Coronary artery (tissue), 2 donors: ENCODE data around the gene PITPNC1.

ENCODE experiments used
- DNase-seq: peaks from one replicate; pipeline ENCODE4 v3.0.0-alpha.2; 2017; ENCODE audit warnings: low spot score
- H3K27ac ChIP-seq, 2 donors: fragments of 200-600 bp; sonication (generic); one replicate each; pipeline ENCODE4 v1.5.1; 2016 to 2019
- H3K4me3 ChIP-seq: fragments of 200-600 bp; sonication (generic); 2 replicates; pipeline ENCODE4 v1.5.1; 2016; ENCODE audit warnings: mild to moderate bottlenecking, moderate library complexity
- CTCF ChIP-seq: fragments of 200-600 bp; sonication (generic); IDR thresholded peaks from one replicate; pipeline ENCODE4 v1.5.1; 2019; ENCODE audit warnings: antibody characterized with exemption

PITPNC1 gene

GRCh38 chr17:67488768-67489167 lies 111.7 kb downstream of the PITPNC1 start:
- no peak for TF ChIP-seq CTCF
- no peak overlapping the region for H3K27ac ChIP-seq

GRCh38 chr17:67489273-67489672 lies 112.2 kb downstream of the PITPNC1 start:
- no peak for TF ChIP-seq CTCF
- Histone ChIP-seq H3K27ac (no peak overlapping the region), H3K4me3 (no peak overlapping the region)
- DNase-seq: no peak

More at GRCh38 chr17:67488768-67489167, 111.7 kb downstream of the PITPNC1 start:
- no peak overlapping the region for H3K4me3 ChIP-seq
- DNase-seq: no peak

- TF ChIP-seq CTCF: no peak
- DNase-seq: no peak
- H3K27ac ChIP-seq: peak overlapping the region in 1 of 2 donors; percentile 33
- H3K4me3 ChIP-seq: peak overlapping the region; percentile 54
These were observed 113.4 kb downstream of the PITPNC1 start for GRCh38 chr17:67490471-67490870.

- peak overlapping the region in 1 of 2 donors; percentile 33 for H3K27ac ChIP-seq
- H3K4me3 ChIP-seq: peak overlapping the region; percentile 54
- no peak for TF ChIP-seq CTCF
- DNase-seq: peak; percentile 92
These were observed 114.1 kb downstream of the PITPNC1 start for GRCh38 chr17:67491009-67491680.

- no peak overlapping the region for H3K4me3 ChIP-seq
- no peak overlapping the region for H3K27ac ChIP-seq
- no peak for DNase-seq
- no peak for TF ChIP-seq CTCF
These were observed 114.6 kb downstream of the PITPNC1 start for GRCh38 chr17:67491681-67492024.

- no peak overlapping the region for H3K4me3 ChIP-seq
These were observed 115.2 kb downstream of the PITPNC1 start for GRCh38 chr17:67492251-67492740.

More at GRCh38 chr17:67492251-67492740, 115.2 kb downstream of the PITPNC1 start:
- TF ChIP-seq CTCF: no peak
- H3K27ac ChIP-seq: no peak overlapping the region
- no peak for DNase-seq
